Astrocyte of the cerebellum (primary cell): Measurements from ENCODE around the gene TMEM88.

Source experiments
- DNase-seq: peaks from one replicate; pipeline ENCODE4 v3.0.0-alpha.2; 2011; ENCODE audit warnings: low read depth
- H3K4me3 ChIP-seq: 2 replicates; pipeline ENCODE4 v1.5.1; 2011; ENCODE audit warnings: mild to moderate bottlenecking, low read depth, low read length, moderate library complexity
- CTCF ChIP-seq: IDR thresholded peaks from 2 replicates; pipeline ENCODE4 v1.5.1; 2012; ENCODE audit warnings: low read length, low read depth, moderate library complexity, mild to moderate bottlenecking; ENCODE audit errors: missing control alignments
- in situ Hi-C: cut with HindIII; loops from 2 replicates; pipeline ENCODE4 v1.10.0; 2017; ENCODE audit warnings: low sequenced_read_pairs

Gene TMEM88

DNA sequence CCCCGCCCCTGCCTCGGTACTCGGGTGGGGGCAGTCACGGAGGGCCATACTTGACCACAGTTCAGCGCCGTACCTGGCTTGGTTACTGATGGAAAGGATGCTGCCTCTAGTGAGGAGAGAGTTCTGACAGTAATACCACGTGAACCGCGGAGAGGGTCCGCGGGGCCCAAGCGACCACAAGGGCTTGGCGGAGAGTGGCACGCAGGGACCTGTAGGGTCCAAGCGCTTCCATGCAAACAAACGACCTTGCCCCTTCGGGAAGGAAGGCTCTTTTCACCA is 11.7 kb upstream of the TMEM88 start:
- TF ChIP-seq CTCF = no peak
- DNase-seq = no peak
- H3K4me3 ChIP-seq = peak overlapping the region; percentile 70
- in situ Hi-C loops = no loop called here

DNA sequence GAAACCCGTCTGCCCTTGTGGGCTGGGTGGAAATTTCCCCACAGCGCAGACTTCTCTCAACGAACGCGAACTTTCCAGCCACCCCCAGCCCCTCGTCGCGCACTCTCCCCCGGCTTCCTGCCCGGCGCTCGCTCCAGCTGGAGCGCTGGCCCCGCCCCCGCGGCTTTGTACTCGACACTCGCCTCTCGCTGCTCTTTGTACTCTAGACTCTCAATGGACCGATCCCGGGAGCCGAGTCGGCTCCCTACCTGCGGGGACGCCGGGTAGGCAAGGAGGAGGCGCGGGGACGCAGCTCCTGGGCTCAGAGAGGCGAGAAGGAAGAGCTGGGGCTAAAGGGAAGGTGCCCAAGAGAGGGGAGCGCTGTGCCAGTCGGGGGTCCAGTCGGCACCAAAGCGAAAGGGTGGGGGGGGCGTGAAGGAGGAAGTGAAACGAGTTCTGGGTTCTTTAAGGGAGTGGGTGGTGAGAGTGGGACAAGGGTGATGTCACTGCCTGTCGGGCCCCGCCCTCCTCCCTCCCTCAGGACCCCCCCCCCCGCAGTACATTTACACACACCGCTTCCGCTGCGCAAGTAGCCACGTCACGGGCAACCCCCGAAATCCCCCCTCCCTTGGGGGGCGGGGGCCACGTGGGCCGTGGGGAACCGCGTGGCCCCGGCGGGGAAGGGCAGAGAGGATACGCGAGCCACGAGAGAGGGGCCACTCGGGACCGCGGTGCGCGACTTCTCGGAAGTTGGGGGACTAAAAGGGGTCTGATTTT is 11.2 kb upstream of the TMEM88 start:
- no peak for TF ChIP-seq CTCF
- H3K4me3 ChIP-seq = peak overlapping the region; percentile 70
- in situ Hi-C loops = no loop called here
- DNase-seq = no peak

DNA sequence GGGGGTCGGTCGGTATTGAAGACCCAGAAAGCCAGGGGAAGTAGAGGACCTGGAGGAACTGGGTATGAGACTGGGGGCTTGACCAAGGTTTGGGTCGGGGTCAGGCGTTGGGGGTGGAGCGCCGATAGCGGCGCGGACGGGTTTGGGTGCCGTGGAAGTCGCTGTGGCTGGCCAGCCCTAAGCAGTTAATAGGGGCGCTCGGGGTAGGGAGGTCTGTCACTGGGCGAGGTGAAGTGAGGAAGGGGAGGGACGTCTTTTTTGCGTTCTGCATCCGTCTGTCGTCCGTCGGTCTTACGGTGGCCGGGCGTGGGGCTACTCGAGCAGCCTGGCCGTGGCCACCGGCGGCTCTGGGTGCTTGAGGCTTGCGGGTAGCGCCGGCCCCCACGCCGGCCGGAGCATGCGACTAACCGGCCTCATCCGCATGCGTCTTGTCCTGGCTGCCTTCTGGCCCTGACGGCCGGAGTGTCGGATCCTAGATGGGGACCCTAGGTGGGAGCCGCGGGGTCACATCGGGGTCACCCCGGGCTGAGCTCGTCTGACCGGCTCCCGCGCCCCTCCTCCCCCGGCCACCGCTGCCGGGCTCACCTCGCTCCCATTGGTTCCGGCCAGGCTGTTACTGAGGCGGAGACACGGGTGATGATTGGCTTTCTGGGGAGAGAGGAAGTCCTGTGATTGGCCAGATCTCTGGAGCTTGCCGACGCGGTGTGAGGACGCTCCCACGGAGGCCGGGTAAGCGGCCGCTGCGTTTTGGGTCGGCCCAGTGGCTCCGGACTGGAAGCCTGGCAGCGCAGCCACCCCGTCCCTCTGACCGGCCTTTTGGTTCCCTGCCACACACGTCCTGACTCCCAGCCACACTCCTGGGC is 10.3 kb upstream of the TMEM88 start:
- peak; percentile 85 for DNase-seq
- in situ Hi-C loops = no loop called here
- no peak for TF ChIP-seq CTCF
- peak overlapping the region; percentile 70 for H3K4me3 ChIP-seq

DNA sequence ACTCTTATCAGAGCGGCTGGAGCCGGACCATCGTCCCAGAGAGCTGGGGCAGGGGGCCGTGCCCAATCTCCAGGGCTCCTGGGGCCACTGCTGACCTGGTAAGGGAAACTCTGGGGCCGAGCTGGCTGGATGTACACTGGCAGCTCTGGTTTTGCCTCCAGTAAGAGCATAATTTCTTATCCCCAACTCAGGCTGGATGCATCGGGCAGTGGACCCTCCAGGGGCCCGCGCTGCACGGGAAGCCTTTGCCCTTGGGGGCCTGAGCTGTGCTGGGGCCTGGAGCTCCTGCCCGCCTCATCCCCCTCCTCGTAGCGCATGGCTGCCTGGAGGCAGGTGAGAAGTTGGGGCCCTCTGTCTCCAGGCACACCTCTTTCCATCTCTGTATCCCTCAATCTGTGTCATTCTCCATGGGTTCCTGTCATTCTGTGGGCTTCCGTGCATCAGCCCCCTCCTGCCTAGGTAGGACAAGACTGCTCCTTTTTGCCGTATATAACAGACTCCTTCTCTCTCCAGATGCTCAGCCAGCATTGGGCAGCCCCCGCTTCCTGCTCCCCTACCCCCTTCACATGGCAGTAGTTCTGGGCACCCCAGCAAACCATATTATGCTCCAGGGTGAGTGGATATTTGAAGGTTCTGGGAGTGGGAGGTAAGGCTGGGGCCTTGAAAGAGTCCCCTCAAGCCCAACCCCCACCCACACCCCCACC is 9.4 kb upstream of the TMEM88 start:
- in situ Hi-C loops = no loop called here
- no peak for DNase-seq
- TF ChIP-seq CTCF = no peak
- peak overlapping the region; percentile 70 for H3K4me3 ChIP-seq

DNA sequence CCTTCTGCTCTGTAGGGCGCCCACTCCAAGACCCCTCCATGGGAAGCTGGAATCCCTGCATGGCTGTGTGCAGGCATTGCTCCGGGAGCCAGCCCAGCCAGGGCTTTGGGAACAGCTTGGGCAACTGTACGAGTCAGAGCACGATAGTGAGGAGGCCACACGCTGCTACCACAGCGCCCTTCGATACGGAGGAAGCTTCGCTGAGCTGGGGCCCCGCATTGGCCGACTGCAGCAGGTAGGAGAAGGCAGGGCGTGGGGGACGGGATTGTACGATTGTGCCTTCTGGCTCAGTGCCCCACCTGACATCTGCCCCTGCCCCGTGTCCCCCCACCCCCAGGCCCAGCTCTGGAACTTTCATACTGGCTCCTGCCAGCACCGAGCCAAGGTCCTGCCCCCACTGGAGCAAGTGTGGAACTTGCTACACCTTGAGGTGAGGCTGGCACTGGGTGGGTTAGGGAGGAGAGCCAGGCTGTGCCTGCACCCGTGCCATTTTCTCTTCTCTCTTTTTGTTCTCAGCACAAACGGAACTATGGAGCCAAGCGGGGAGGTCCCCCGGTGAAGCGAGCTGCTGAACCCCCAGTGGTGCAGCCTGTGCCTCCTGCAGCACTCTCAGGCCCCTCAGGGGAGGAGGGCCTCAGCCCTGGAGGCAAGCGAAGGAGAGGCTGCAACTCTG is 8.7 kb upstream of the TMEM88 start:
- DNase-seq = no peak
- H3K4me3 ChIP-seq = no peak overlapping the region
- in situ Hi-C loops = no loop called here
- TF ChIP-seq CTCF = no peak
